WTC11 (cell line): ENCODE results near the gene EXOSC1. TPM values are rescaled to one million over a fixed set of nuclear protein-coding genes. Genes with fewer than 3 reads are reported as not detected.

ENCODE experiments used
- ATAC-seq: fragments of 200-7000 bp; cut with Tn5 transposase; 2 replicates; pipeline ENCODE4 v1.10.0; 2021; ENCODE audit warnings: mild to moderate bottlenecking, moderate library complexity
- CTCF ChIA-PET: fragments of 300-600 bp; sonication (Branson Sonifier 250); formaldehyde crosslinking; loops from one replicate; lab custom pipeline; 2021; ENCODE audit warnings: antibody characterized with exemption; lab: Charles Lee
- POLR2A ChIA-PET: fragments of 350-600 bp; sonication (Branson Sonifier 250); formaldehyde crosslinking; loops from one replicate; lab custom pipeline; 2021; ENCODE audit warnings: antibody characterized with exemption; lab: Charles Lee
- DNase-seq: peaks from one replicate; pipeline ENCODE4 v3.0.0; 2021; ENCODE audit warnings: low spot score
- H3K27ac Mint-ChIP-seq: 2 replicates; pipeline ENCODE4 v1.8.0; 2021; ENCODE audit warnings: mixed read lengths
- H3K27me3 Mint-ChIP-seq: 2 replicates; pipeline ENCODE4 v1.8.0; 2021; ENCODE audit warnings: low read depth, mild to moderate bottlenecking, moderate library complexity, mixed read lengths
- H3K36me3 Mint-ChIP-seq: 2 replicates; pipeline ENCODE4 v1.8.0; 2021; ENCODE audit warnings: mixed read lengths
- H3K4me1 Mint-ChIP-seq: 2 replicates; pipeline ENCODE4 v1.8.0; 2022; ENCODE audit warnings: mixed read lengths
- H3K4me3 Mint-ChIP-seq: 2 replicates; pipeline ENCODE4 v1.8.0; 2021; ENCODE audit warnings: mild to moderate bottlenecking, moderate library complexity, mixed read lengths
- H3K9me3 Mint-ChIP-seq: 2 replicates; pipeline ENCODE4 v1.8.0; 2021; ENCODE audit warnings: mixed read lengths
- CBFB ChIP-seq: sonication (generic); formaldehyde crosslinking; IDR thresholded peaks from 2 replicates; pipeline ENCODE4 v1.8.1; 2022; ENCODE audit warnings: mild to moderate bottlenecking, low read depth, missing genetic modification reagents
- ELF4 ChIP-seq: sonication (generic); formaldehyde crosslinking; IDR thresholded peaks from 2 replicates; pipeline ENCODE4 v1.8.1; 2022; ENCODE audit warnings: low read depth, mild to moderate bottlenecking, moderate library complexity, missing genetic modification reagents
- ETV6 ChIP-seq: sonication (generic); formaldehyde crosslinking; IDR thresholded peaks from 2 replicates; pipeline ENCODE4 v1.8.1; 2022; ENCODE audit warnings: mild to moderate bottlenecking, missing genetic modification reagents
- IRF2 ChIP-seq: sonication (generic); formaldehyde crosslinking; IDR thresholded peaks from 2 replicates; pipeline ENCODE4 v1.8.0; 2022; ENCODE audit warnings: low read depth, missing genetic modification reagents, borderline replicate concordance
- JAZF1 ChIP-seq: fragments of 250-450 bp; sonication (Bioruptor Pico); IDR thresholded peaks from 2 replicates; pipeline ENCODE4 v1.9.0; 2021; ENCODE audit warnings: moderate library complexity, mild to moderate bottlenecking, inconsistent platforms
- NR3C1 ChIP-seq: sonication (generic); formaldehyde crosslinking; conservative IDR thresholded peaks from 2 replicates; pipeline ENCODE4 v1.8.1; 2023; ENCODE audit warnings: low read depth, mild to moderate bottlenecking, missing genetic modification reagents
- OVOL2 ChIP-seq: fragments of 250-450 bp; sonication (Bioruptor Pico); IDR thresholded peaks from 2 replicates; pipeline ENCODE4 v1.9.0; 2021; ENCODE audit warnings: mild to moderate bottlenecking, borderline replicate concordance
- PRRX2 ChIP-seq: fragments of 250-450 bp; sonication (Bioruptor Pico); IDR thresholded peaks from 2 replicates; pipeline ENCODE4 v1.8.0; 2021; ENCODE audit warnings: mild to moderate bottlenecking
- RELA ChIP-seq: sonication (generic); formaldehyde crosslinking; IDR thresholded peaks from 2 replicates; pipeline ENCODE4 v1.8.1; 2022; ENCODE audit warnings: missing genetic modification reagents, mild to moderate bottlenecking, borderline replicate concordance
- SOX15 ChIP-seq: fragments of 250-450 bp; sonication (Bioruptor Pico); IDR thresholded peaks from 2 replicates; pipeline ENCODE4 v1.9.0; 2021; ENCODE audit warnings: mild to moderate bottlenecking
- SP1 ChIP-seq: sonication (generic); formaldehyde crosslinking; conservative IDR thresholded peaks from 2 replicates; pipeline ENCODE4 v1.8.1; 2022; ENCODE audit warnings: missing genetic modification reagents
- TEAD4 ChIP-seq: sonication (generic); formaldehyde crosslinking; IDR thresholded peaks from 2 replicates; pipeline ENCODE4 v1.8.0; 2022; ENCODE audit warnings: mild to moderate bottlenecking, missing genetic modification reagents
- TP53 ChIP-seq: sonication (generic); formaldehyde crosslinking; IDR thresholded peaks from 2 replicates; pipeline ENCODE4 v1.8.1; 2023; ENCODE audit warnings: mild to moderate bottlenecking, missing genetic modification reagents
- ZNF138 ChIP-seq: sonication (generic); formaldehyde crosslinking; conservative IDR thresholded peaks from 2 replicates; pipeline ENCODE4 v1.8.1; 2022; ENCODE audit warnings: mild to moderate bottlenecking, moderate library complexity, missing genetic modification reagents
- ZNF219 ChIP-seq: sonication (generic); formaldehyde crosslinking; IDR thresholded peaks from 2 replicates; pipeline ENCODE4 v1.8.0; 2023; ENCODE audit warnings: missing genetic modification reagents, mild to moderate bottlenecking, borderline replicate concordance
- ZNF232 ChIP-seq: sonication (generic); formaldehyde crosslinking; IDR thresholded peaks from 2 replicates; pipeline ENCODE4 v1.8.0; 2022; ENCODE audit warnings: mild to moderate bottlenecking, missing genetic modification reagents
- ZNF423 ChIP-seq: fragments of 250-450 bp; sonication (Bioruptor Pico); IDR thresholded peaks from 2 replicates; pipeline ENCODE4 v2.1.2; 2022; ENCODE audit warnings: mild to moderate bottlenecking, moderate library complexity
- total RNA-seq: library from RNA; stranded (reverse); gene quantifications from 3 replicates; pipeline ENCODE4 v1.2.3, GENCODE V29; 2021
- TF ChIP-seq, protein P1 (sequence below): fragments of 200-600 bp; IDR thresholded peaks from 2 replicates; pipeline ENCODE4 v1.8.0; 2022; ENCODE audit warnings: antibody characterized with exemption
- TF ChIP-seq, protein P2 (sequence below): sonication (generic); formaldehyde crosslinking; IDR thresholded peaks from 2 replicates; pipeline ENCODE4 v1.8.0; 2022; ENCODE audit warnings: mild to moderate bottlenecking, missing genetic modification reagents
- TF ChIP-seq, protein P3 (sequence below): sonication (generic); formaldehyde crosslinking; IDR thresholded peaks from 2 replicates; pipeline ENCODE4 v1.8.0; 2023; ENCODE audit warnings: mild to moderate bottlenecking, missing genetic modification reagents
- TF ChIP-seq, protein P4 (sequence below): sonication (generic); formaldehyde crosslinking; IDR thresholded peaks from 2 replicates; pipeline ENCODE4 v1.8.1; 2022; ENCODE audit warnings: low read depth, missing genetic modification reagents, borderline replicate concordance
- TF ChIP-seq, protein P5 (sequence below): sonication (generic); formaldehyde crosslinking; IDR thresholded peaks from 2 replicates; pipeline ENCODE4 v1.8.1; 2022; ENCODE audit warnings: mild to moderate bottlenecking, missing genetic modification reagents, moderate library complexity, borderline replicate concordance
- TF ChIP-seq, protein P6 (sequence below): sonication (generic); formaldehyde crosslinking; IDR thresholded peaks from 2 replicates; pipeline ENCODE4 v1.8.1; 2023; ENCODE audit warnings: mild to moderate bottlenecking, missing genetic modification reagents, borderline replicate concordance
- TF ChIP-seq, protein P7 (sequence below): sonication (generic); formaldehyde crosslinking; IDR thresholded peaks from 2 replicates; pipeline ENCODE4 v1.8.1; 2022; ENCODE audit warnings: low read depth, mild to moderate bottlenecking, moderate library complexity, missing genetic modification reagents, borderline replicate concordance

EXOSC1 gene
- total RNA-seq, 1 experiment from 2014 or later: 53.7 TPM

DNA sequence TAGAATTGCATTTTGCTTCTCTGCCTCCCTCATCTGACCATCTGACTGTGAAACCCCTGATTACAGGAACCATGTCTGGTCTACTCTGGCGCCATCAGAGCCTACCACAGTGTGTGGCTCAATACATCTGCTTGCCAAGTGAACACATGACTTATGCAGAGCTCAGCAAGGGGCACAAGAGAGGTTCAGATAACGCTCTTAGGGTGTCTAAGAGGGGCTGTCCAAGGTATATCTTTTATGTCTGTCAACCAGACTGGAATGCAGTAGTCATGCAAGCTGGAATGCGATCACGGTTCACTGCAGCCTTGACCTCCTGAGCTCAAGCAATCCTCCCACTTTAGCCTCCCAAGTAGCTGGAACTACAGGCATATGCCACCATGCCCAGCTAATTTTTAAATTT is 34.4 kb downstream of the EXOSC1 start:
- ChIA-PET POLR2A (interaction anchor here (0.7 kb wide), 1 partner anchor 881 kb away, joined by 5 read pairs; no protein-coding TSS in a partner anchor), CTCF (no interaction called here)
- H3K27ac Mint-ChIP-seq: no peak overlapping the region
- H3K27me3 Mint-ChIP-seq: no peaks in the 10 kb centered on the region
- no peak for ATAC-seq
- H3K9me3 Mint-ChIP-seq: no peaks in the 10 kb centered on the region
- H3K4me3 Mint-ChIP-seq: no peak overlapping the region
- TF ChIP-seq NR3C1 (CRISPR knock-in tag) (no peak), IRF2 (CRISPR knock-in tag) (no peak), JAZF1 (CRISPR knock-in tag) (no peak), ZNF219 (CRISPR knock-in tag) (no peak), RELA (CRISPR knock-in tag) (no peak), TEAD4 (CRISPR knock-in tag) (no peak), SOX15 (CRISPR knock-in tag) (no peak), ETV6 (CRISPR knock-in tag) (no peak), PRRX2 (no peak), TP53 (no peak), ZNF138 (CRISPR knock-in tag) (no peak)
- TF ChIP-seq, protein P1, sequence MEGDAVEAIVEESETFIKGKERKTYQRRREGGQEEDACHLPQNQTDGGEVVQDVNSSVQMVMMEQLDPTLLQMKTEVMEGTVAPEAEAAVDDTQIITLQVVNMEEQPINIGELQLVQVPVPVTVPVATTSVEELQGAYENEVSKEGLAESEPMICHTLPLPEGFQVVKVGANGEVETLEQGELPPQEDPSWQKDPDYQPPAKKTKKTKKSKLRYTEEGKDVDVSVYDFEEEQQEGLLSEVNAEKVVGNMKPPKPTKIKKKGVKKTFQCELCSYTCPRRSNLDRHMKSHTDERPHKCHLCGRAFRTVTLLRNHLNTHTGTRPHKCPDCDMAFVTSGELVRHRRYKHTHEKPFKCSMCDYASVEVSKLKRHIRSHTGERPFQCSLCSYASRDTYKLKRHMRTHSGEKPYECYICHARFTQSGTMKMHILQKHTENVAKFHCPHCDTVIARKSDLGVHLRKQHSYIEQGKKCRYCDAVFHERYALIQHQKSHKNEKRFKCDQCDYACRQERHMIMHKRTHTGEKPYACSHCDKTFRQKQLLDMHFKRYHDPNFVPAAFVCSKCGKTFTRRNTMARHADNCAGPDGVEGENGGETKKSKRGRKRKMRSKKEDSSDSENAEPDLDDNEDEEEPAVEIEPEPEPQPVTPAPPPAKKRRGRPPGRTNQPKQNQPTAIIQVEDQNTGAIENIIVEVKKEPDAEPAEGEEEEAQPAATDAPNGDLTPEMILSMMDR: no peak
- TF ChIP-seq, protein P2, sequence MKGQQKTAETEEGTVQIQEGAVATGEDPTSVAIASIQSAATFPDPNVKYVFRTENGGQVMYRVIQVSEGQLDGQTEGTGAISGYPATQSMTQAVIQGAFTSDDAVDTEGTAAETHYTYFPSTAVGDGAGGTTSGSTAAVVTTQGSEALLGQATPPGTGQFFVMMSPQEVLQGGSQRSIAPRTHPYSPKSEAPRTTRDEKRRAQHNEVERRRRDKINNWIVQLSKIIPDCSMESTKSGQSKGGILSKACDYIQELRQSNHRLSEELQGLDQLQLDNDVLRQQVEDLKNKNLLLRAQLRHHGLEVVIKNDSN: no peak
- TF ChIP-seq, protein P3, sequence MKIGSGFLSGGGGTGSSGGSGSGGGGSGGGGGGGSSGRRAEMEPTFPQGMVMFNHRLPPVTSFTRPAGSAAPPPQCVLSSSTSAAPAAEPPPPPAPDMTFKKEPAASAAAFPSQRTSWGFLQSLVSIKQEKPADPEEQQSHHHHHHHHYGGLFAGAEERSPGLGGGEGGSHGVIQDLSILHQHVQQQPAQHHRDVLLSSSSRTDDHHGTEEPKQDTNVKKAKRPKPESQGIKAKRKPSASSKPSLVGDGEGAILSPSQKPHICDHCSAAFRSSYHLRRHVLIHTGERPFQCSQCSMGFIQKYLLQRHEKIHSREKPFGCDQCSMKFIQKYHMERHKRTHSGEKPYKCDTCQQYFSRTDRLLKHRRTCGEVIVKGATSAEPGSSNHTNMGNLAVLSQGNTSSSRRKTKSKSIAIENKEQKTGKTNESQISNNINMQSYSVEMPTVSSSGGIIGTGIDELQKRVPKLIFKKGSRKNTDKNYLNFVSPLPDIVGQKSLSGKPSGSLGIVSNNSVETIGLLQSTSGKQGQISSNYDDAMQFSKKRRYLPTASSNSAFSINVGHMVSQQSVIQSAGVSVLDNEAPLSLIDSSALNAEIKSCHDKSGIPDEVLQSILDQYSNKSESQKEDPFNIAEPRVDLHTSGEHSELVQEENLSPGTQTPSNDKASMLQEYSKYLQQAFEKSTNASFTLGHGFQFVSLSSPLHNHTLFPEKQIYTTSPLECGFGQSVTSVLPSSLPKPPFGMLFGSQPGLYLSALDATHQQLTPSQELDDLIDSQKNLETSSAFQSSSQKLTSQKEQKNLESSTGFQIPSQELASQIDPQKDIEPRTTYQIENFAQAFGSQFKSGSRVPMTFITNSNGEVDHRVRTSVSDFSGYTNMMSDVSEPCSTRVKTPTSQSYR (CRISPR knock-in tag): no peak
- TF ChIP-seq, protein P4, sequence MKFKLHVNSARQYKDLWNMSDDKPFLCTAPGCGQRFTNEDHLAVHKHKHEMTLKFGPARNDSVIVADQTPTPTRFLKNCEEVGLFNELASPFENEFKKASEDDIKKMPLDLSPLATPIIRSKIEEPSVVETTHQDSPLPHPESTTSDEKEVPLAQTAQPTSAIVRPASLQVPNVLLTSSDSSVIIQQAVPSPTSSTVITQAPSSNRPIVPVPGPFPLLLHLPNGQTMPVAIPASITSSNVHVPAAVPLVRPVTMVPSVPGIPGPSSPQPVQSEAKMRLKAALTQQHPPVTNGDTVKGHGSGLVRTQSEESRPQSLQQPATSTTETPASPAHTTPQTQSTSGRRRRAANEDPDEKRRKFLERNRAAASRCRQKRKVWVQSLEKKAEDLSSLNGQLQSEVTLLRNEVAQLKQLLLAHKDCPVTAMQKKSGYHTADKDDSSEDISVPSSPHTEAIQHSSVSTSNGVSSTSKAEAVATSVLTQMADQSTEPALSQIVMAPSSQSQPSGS (CRISPR knock-in tag): no peak
- TF ChIP-seq, protein P5, sequence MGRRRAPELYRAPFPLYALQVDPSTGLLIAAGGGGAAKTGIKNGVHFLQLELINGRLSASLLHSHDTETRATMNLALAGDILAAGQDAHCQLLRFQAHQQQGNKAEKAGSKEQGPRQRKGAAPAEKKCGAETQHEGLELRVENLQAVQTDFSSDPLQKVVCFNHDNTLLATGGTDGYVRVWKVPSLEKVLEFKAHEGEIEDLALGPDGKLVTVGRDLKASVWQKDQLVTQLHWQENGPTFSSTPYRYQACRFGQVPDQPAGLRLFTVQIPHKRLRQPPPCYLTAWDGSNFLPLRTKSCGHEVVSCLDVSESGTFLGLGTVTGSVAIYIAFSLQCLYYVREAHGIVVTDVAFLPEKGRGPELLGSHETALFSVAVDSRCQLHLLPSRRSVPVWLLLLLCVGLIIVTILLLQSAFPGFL (CRISPR knock-in tag): no peak
- H3K4me1 Mint-ChIP-seq: peaks cover 10% of the 10 kb centered on the region
- H3K36me3 Mint-ChIP-seq: no peaks in the 10 kb centered on the region
- no peak for DNase-seq

DNA sequence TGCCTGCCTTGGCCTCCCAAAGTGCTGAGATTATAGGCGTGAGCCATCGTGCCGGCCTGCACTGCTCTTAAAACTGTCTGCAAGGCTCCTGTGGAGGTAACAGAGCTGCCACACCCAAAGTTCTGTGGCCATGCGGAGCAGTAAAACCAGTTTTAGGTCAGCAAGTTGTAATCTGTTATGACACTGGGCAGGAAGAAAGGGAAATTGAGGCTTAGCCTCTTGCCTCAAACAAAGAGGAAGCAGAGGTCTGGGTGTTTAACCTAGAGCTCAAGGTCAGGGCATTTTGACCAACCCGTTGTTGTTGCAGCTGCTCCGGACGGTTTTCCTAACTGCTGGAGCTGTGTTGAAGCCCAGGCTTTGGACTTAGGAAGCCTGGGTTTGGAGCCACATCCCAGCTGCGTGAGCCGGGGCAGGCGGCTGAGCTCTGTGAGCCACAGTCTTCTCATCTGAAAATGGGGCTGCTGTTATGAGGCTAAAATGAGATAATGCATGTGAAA is 37.3 kb downstream of the EXOSC1 start:
- no peak for ATAC-seq
- no peaks in the 10 kb centered on the region for H3K27me3 Mint-ChIP-seq
- H3K36me3 Mint-ChIP-seq: no peaks in the 10 kb centered on the region
- H3K9me3 Mint-ChIP-seq: no peaks in the 10 kb centered on the region
- H3K4me3 Mint-ChIP-seq: no peak overlapping the region
- no peak overlapping the region for H3K27ac Mint-ChIP-seq
- H3K4me1 Mint-ChIP-seq: peaks cover 3% of the 10 kb centered on the region
- ChIA-PET CTCF (interaction anchor here (0.6 to 5.2 kb wide), 7 partner anchors 11 to 329 kb away, joined by 3 to 31 read pairs (median 4); no protein-coding TSS in a partner anchor), POLR2A (interaction anchor here (0.5 kb wide), 1 partner anchor 21 kb away, joined by 6 read pairs; no protein-coding TSS in a partner anchor)
- DNase-seq: no peak
- no peak for TF ChIP-seq CBFB (CRISPR knock-in tag)
- TF ChIP-seq, protein P6, sequence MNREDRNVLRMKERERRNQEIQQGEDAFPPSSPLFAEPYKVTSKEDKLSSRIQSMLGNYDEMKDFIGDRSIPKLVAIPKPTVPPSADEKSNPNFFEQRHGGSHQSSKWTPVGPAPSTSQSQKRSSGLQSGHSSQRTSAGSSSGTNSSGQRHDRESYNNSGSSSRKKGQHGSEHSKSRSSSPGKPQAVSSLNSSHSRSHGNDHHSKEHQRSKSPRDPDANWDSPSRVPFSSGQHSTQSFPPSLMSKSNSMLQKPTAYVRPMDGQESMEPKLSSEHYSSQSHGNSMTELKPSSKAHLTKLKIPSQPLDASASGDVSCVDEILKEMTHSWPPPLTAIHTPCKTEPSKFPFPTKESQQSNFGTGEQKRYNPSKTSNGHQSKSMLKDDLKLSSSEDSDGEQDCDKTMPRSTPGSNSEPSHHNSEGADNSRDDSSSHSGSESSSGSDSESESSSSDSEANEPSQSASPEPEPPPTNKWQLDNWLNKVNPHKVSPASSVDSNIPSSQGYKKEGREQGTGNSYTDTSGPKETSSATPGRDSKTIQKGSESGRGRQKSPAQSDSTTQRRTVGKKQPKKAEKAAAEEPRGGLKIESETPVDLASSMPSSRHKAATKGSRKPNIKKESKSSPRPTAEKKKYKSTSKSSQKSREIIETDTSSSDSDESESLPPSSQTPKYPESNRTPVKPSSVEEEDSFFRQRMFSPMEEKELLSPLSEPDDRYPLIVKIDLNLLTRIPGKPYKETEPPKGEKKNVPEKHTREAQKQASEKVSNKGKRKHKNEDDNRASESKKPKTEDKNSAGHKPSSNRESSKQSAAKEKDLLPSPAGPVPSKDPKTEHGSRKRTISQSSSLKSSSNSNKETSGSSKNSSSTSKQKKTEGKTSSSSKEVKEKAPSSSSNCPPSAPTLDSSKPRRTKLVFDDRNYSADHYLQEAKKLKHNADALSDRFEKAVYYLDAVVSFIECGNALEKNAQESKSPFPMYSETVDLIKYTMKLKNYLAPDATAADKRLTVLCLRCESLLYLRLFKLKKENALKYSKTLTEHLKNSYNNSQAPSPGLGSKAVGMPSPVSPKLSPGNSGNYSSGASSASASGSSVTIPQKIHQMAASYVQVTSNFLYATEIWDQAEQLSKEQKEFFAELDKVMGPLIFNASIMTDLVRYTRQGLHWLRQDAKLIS (CRISPR knock-in tag): no peak
- no peak for TF ChIP-seq ELF4 (CRISPR knock-in tag)
- TF ChIP-seq ZNF423: no peak
- TF ChIP-seq SP1 (CRISPR knock-in tag): no peak
- TF ChIP-seq, protein P7, sequence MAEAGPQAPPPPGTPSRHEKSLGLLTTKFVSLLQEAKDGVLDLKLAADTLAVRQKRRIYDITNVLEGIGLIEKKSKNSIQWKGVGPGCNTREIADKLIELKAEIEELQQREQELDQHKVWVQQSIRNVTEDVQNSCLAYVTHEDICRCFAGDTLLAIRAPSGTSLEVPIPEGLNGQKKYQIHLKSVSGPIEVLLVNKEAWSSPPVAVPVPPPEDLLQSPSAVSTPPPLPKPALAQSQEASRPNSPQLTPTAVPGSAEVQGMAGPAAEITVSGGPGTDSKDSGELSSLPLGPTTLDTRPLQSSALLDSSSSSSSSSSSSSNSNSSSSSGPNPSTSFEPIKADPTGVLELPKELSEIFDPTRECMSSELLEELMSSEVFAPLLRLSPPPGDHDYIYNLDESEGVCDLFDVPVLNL: no peak
- no peak for TF ChIP-seq OVOL2 (CRISPR knock-in tag)
- no peak for TF ChIP-seq ZNF232 (CRISPR knock-in tag)
